ENCODE results near the gene INAVA.
"Not testable (repeated sequence)": the region's sequence is repeated elsewhere in the genome, so short reads cannot be mapped to it uniquely, and the experiment has no call there.

- TF ChIP-seq, protein P1, sequence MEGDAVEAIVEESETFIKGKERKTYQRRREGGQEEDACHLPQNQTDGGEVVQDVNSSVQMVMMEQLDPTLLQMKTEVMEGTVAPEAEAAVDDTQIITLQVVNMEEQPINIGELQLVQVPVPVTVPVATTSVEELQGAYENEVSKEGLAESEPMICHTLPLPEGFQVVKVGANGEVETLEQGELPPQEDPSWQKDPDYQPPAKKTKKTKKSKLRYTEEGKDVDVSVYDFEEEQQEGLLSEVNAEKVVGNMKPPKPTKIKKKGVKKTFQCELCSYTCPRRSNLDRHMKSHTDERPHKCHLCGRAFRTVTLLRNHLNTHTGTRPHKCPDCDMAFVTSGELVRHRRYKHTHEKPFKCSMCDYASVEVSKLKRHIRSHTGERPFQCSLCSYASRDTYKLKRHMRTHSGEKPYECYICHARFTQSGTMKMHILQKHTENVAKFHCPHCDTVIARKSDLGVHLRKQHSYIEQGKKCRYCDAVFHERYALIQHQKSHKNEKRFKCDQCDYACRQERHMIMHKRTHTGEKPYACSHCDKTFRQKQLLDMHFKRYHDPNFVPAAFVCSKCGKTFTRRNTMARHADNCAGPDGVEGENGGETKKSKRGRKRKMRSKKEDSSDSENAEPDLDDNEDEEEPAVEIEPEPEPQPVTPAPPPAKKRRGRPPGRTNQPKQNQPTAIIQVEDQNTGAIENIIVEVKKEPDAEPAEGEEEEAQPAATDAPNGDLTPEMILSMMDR (IDR thresholded peaks at IDR 0.05) = not testable (repeated sequence)
- not testable (repeated sequence) for TF ChIP-seq EZH2phosphoT487, EZH2 (IDR thresholded peaks at IDR 0.05)
Measured at GRCh38 chr1:200962151-200962550, 67.5 kb downstream of the INAVA start.

Data from neural progenitor cell (in vitro differentiated cells).